Measurements from ENCODE around the gene GRIA4. TPM values are rescaled to one million over a fixed set of nuclear protein-coding genes. Genes with fewer than 3 reads are reported as not detected.
"Not testable (repeated sequence)": the region's sequence is repeated elsewhere in the genome, so short reads cannot be mapped to it uniquely, and the experiment has no call there.

The GRIA4 gene
- total RNA-seq, 2 experiments from 2014 or later, result not detected

DNA sequence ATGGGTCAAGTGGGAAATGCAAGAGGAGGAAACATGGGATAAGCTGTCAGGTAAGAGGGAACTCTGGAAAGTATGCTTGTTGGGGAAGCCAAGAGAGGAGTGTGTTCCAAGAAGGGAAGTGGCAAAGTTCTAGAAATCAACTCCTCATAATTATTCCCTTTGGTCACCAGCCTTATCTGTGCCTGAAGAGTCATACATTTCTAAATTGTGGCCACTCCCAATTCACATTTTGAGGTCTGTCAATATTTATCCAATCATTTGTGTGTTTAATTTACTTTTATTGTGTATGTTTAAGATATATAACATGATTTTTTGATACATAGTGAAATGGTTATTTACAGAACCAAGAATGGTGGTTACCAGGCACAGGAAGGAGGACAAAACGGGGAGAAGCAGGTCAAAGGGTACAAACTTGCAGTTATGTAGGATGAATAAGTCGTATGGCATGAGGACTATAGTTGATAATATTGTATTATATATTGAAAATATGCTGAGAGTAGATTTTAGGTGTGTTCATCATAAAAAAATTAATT, 131.7 kb downstream of the GRIA4 start:
- CTCF ChIA-PET, result no interaction called here
- DNase-seq, result no peak
- intact Hi-C loops (cut with micrococcal nuclease), result no loop called here
- POLR2A ChIA-PET, result no interaction called here
- Mint-ChIP-seq H3K9me3 (no peaks in the 10 kb centered on the region), H3K27ac (no peak overlapping the region), H3K4me1 (ENCODE audit: low read depth) (no peaks in the 10 kb centered on the region), H3K27me3 (no peaks in the 10 kb centered on the region), H3K36me3 (no peaks in the 10 kb centered on the region), H3K4me3 (no peak overlapping the region)

DNA sequence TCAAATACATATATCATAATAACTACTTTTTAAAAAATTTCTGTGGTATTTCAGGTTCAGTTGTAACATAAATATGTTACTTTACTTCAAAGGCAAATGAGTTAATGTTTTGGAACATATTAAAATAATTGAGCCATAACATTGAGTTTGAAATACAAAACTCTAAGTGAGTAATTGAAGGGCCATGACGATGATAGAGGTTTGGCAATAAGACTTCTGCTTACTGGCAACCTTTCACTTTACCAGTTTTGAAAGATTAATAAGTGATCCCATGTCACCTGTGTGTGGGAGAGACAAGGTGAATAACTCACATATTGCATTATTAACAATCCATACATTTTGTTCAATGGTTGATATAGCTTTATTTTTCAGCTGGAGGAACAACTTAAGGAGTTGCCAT, 144.4 kb downstream of the GRIA4 start:
- Mint-ChIP-seq H3K4me1 (ENCODE audit: low read depth) (no peaks in the 10 kb centered on the region), H3K36me3 (no peaks in the 10 kb centered on the region), H3K27ac (no peak overlapping the region), H3K27me3 (no peaks in the 10 kb centered on the region), H3K9me3 (no peaks in the 10 kb centered on the region), H3K4me3 (no peak overlapping the region)
- no peak for DNase-seq
- ChIA-PET CTCF (no interaction called here), POLR2A (no interaction called here)
- intact Hi-C loops (cut with micrococcal nuclease), result no loop called here

DNA sequence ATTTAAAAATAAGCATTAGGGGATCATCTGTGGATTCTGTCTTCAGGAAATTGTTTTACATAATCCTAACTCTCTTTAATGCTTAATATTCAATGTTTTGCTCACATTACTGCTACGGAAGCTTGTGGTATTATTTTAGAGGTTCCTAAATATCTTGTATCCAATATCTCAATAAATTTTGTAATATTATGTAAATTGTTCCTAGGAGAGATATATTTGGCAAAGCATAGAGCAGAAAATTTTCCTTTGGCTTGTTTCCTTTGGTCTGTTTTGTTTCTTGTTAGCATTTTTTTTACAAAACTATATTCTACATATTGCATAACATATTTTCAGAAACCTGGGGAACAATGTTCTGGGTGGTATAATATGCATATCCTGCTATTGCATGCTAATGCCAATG, 144.8 kb downstream of the GRIA4 start:
- H3K36me3 Mint-ChIP-seq, result no peaks in the 10 kb centered on the region
- no peak for DNase-seq
- CTCF ChIA-PET, result no interaction called here
- POLR2A ChIA-PET, result no interaction called here
- H3K27ac Mint-ChIP-seq, result no peak overlapping the region
- intact Hi-C loops (cut with micrococcal nuclease), result no loop called here
- no peaks in the 10 kb centered on the region for H3K27me3 Mint-ChIP-seq
- H3K4me3 Mint-ChIP-seq, result no peak overlapping the region
- H3K4me1 Mint-ChIP-seq (ENCODE audit: low read depth), result no peaks in the 10 kb centered on the region
- no peaks in the 10 kb centered on the region for H3K9me3 Mint-ChIP-seq

DNA sequence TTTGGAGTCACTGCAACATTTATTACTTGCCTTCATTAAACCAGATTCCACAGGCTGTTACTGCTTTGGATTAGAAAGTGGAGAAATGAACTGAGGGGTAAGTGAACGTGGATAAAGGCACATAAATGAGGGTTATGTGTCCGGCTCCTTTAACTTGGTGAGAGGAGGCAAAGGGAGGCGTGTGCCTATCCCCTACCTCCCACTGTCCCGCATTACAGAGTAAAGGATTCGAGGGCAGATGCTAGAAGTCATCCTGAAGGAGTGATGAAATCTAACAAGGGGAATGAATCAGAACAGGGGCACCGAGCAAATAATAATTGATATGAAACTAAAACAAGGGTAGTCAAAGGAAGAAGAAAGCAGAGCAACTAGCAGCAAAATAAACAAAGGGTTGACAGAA, 147.2 kb downstream of the GRIA4 start:
- H3K4me3 Mint-ChIP-seq, result no peak overlapping the region
- no peaks in the 10 kb centered on the region for H3K36me3 Mint-ChIP-seq
- no peak overlapping the region for H3K27ac Mint-ChIP-seq
- no peaks in the 10 kb centered on the region for H3K9me3 Mint-ChIP-seq
- no peaks in the 10 kb centered on the region for H3K4me1 Mint-ChIP-seq (ENCODE audit: low read depth)
- intact Hi-C loops (cut with micrococcal nuclease), result no loop called here
- no peak for DNase-seq
- POLR2A ChIA-PET, result no interaction called here
- H3K27me3 Mint-ChIP-seq, result no peaks in the 10 kb centered on the region
- CTCF ChIA-PET, result no interaction called here

DNA sequence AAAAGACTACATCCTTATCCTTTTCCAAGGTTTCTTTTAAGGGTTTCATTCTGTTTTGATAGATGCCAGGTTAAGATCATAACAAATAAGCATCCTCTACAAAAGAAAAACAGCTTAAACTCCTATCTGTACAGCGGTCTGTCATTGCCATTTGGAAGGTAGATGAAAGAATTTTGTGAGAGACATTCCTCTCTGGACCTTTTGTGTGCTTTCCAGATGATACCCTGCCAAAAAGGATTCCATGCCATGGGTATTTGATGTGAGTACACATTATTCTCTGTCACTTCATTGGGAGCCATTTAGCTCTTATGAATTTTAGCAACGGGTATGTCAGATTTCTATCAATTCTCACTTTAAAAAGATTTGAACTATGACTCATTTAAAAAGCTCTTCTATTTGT, 153.7 kb downstream of the GRIA4 start:
- no peaks in the 10 kb centered on the region for H3K4me1 Mint-ChIP-seq (ENCODE audit: low read depth)
- intact Hi-C loops (cut with micrococcal nuclease), result no loop called here
- CTCF ChIA-PET, result no interaction called here
- POLR2A ChIA-PET, result no interaction called here
- H3K4me3 Mint-ChIP-seq, result no peak overlapping the region
- H3K27ac Mint-ChIP-seq, result no peak overlapping the region
- H3K27me3 Mint-ChIP-seq, result peaks cover 4% of the 10 kb centered on the region
- H3K36me3 Mint-ChIP-seq, result no peaks in the 10 kb centered on the region
- no peak for DNase-seq
- no peaks in the 10 kb centered on the region for H3K9me3 Mint-ChIP-seq

DNA sequence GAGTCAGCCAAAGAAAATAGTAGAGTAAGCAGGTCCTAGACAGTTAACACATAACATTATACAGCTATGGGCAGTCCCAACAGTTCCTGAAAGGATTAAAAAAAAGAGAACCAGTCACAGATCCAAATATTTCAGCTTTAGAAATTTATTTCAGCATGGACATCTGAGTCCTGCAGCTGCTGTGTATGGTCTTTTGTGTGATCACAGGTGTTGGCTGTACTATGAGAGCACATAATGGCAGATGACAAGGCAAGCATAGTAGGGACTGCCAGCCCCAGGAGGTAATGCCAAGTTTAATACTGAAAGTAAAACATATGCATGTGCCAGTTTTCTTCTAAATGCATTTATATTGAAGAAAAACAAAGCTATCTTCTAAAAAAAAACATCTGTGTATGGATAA, 158.1 kb downstream of the GRIA4 start:
- Mint-ChIP-seq H3K4me3 (no peak overlapping the region), H3K4me1 (ENCODE audit: low read depth) (no peaks in the 10 kb centered on the region), H3K36me3 (no peaks in the 10 kb centered on the region), H3K9me3 (no peaks in the 10 kb centered on the region), H3K27me3 (peaks cover 9% of the 10 kb centered on the region), H3K27ac (no peak overlapping the region)
- no peak for DNase-seq
- intact Hi-C loops (cut with micrococcal nuclease), result no loop called here
- CTCF ChIA-PET, result no interaction called here
- POLR2A ChIA-PET, result no interaction called here

DNA sequence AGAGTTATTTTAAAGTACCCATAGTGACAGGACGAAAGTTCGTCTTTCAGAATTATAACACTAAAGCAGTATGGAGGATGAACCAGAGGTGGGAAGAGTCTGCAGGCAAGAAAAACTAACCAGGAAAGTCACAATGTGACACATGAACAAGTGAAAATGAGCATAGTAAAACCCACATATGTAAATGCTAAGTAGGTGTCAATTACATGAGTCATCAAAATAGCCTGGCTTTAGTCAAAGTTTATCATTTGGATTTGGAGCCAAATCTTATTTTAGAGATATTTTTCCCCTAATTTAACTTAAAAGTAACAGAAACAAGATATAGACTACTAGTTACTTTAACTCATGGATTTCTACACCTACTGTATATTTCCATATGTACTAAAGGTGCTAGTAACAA, 159.8 kb downstream of the GRIA4 start:
- no peak for DNase-seq
- Mint-ChIP-seq H3K9me3 (no peaks in the 10 kb centered on the region), H3K4me3 (no peak overlapping the region), H3K36me3 (no peaks in the 10 kb centered on the region), H3K27me3 (peaks cover 9% of the 10 kb centered on the region), H3K4me1 (ENCODE audit: low read depth) (no peaks in the 10 kb centered on the region), H3K27ac (no peak overlapping the region)
- intact Hi-C loops (cut with micrococcal nuclease), result no loop called here
- ChIA-PET POLR2A (no interaction called here), CTCF (no interaction called here)

DNA sequence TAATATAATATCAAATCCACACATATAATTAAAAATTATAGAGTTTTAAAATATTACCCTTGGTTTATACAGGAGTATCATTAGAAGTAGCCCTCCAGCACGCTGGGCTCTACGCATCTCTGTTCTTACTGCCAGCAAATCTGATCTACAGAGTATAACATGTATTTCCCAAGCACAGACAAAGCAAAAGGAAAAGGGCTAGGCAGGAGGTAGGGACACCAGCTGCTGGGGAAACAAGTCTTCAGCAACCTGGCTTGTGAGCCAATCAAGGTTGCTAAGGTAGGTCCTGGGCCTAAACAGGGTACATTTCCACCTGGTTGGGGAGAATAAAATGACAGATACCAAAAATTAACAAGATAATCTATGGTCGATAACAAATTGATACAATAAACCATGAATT, 163.6 kb downstream of the GRIA4 start:
- intact Hi-C loops (cut with micrococcal nuclease); H3K27ac Mint-ChIP-seq; H3K36me3 Mint-ChIP-seq; H3K4me1 Mint-ChIP-seq (ENCODE audit: low read depth); H3K27me3 Mint-ChIP-seq; CTCF ChIA-PET; H3K9me3 Mint-ChIP-seq; DNase-seq; POLR2A ChIA-PET; H3K4me3 Mint-ChIP-seq: not testable (repeated sequence)

DNA sequence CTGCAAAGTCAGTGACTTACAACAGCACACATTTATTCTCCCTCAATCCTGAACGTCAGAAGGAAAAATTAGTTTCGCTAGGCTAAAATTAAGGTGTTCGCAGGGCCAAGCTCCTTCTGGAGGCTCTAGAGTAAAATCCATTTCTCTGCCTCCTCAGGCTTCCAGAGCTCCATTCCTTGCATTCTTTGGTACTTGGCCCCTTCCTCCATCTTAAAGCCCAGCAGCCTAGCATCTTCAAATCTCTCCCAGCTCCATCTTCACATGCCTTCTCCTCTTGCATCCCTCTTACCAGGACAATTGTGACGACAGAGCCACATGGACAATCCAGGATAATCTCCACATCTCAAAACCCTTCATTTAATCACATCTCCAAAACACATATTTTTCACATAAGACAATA, 165.0 kb downstream of the GRIA4 start:
- Mint-ChIP-seq H3K27me3 (peaks cover 6% of the 10 kb centered on the region), H3K27ac (no peak overlapping the region), H3K4me1 (ENCODE audit: low read depth) (no peaks in the 10 kb centered on the region), H3K36me3 (no peaks in the 10 kb centered on the region), H3K4me3 (no peak overlapping the region), H3K9me3 (no peaks in the 10 kb centered on the region)
- intact Hi-C loops (cut with micrococcal nuclease), result no loop called here
- ChIA-PET POLR2A (no interaction called here), CTCF (interaction anchor here (0.8 kb wide), 1 partner anchor 198 kb away, joined by 3 read pairs; no protein-coding TSS in a partner anchor)
- DNase-seq, result no peak

DNA sequence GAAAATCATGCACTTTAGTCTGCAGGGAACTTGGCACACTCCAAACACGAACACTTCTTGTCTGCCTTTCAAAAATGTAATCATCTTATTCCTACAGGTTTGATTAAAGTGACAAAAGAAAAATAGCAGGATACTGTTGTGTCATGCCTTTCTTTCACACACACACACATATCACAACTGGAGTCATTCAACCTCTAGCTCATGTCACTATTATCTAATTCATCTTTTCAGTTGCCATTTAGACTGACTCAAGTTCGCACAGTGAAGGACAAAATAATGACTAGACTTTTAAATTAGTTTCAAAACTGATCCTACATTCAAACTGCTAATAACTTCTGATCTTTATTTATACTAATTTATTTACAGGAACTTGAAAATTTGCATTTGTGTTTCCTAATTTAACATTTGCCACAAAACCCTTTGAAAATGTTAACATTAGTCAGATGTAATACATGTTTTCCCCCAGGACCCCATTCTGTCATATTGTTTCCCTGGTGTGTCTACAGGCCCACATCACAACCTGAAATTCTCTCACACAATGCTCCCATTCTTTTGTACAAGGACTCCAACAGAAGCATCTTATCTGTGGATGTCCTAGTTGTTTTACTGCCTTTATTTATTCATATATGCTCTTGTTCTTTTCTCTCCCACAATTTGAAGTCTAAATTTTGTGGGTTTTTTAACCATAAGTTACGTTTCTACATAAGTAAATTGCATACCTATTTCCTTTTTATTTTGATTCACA, 171.1 kb downstream of the GRIA4 start:
- H3K36me3 Mint-ChIP-seq, result no peaks in the 10 kb centered on the region
- H3K27me3 Mint-ChIP-seq, result no peaks in the 10 kb centered on the region
- H3K9me3 Mint-ChIP-seq, result no peaks in the 10 kb centered on the region
- DNase-seq, result no peak
- no peak overlapping the region for H3K27ac Mint-ChIP-seq
- no peak overlapping the region for H3K4me3 Mint-ChIP-seq
- ChIA-PET CTCF (no interaction called here), POLR2A (no interaction called here)
- intact Hi-C loops (cut with micrococcal nuclease), result no loop called here
- no peaks in the 10 kb centered on the region for H3K4me1 Mint-ChIP-seq (ENCODE audit: low read depth)

DNA sequence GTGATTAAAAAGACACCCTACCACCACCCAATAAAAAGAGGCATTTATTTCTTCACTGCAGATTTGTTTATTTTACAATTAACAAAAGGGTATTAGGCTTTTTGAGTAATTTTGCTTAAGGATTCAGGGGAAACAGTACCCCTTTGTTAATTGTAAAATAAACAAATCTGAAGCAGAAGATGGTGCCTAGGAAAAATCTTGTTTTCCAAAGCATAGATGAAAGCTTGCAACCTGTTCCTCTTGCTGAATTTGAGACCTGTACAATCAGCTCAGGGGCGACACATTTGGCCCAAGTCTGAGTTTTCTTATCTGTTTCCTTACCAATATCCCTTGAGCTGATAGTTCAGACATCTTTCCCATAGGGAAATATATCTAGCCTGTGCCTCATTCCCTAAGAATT, 171.9 kb downstream of the GRIA4 start:
- no peaks in the 10 kb centered on the region for H3K9me3 Mint-ChIP-seq

DNA sequence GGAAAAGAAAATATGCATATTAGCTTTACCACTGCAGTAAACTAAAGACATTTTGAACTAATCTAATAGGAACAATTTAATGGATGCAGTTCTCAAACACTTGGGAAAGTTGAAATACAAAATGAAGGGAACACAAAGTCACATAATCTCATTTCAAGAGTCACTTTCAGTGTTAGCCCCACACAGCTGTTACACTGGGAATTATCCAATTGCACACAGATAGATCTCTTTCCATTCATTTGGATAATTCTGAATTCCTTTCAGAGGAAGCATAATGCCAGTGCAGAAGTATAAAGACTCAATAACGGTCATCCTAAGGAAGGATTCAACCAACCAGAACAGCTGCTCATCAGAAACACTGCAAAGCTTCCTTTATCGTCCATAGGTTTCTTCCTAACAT, 173.3 kb downstream of the GRIA4 start:
- H3K36me3 Mint-ChIP-seq, result no peaks in the 10 kb centered on the region

More for the DNA sequence above, 171.9 kb downstream of the GRIA4 start:
- no peaks in the 10 kb centered on the region for H3K36me3 Mint-ChIP-seq
- POLR2A ChIA-PET, result no interaction called here
- H3K4me3 Mint-ChIP-seq, result no peak overlapping the region
- CTCF ChIA-PET, result no interaction called here
- H3K27me3 Mint-ChIP-seq, result no peaks in the 10 kb centered on the region
- no peak for DNase-seq
- no peak overlapping the region for H3K27ac Mint-ChIP-seq
- no peaks in the 10 kb centered on the region for H3K4me1 Mint-ChIP-seq (ENCODE audit: low read depth)
- intact Hi-C loops (cut with micrococcal nuclease), result no loop called here

DNA sequence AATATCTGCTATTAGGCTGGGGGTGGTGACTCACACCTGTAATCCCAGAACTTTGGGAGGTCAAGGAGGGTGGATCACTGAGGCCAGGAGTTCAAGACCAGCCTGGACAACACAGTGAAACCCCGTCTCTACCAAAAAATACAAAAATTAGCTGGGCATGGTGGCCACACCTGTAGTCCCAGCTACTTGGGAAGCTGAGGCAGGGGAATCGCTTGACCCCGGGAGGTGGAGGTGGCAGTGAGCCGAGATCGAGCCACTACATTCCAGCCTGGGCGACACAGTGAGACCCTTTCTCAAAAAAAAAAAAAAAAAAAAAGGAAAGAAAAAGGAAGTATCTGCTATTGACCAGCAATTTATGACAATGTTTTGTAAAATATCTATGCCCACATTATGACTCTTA, 176.0 kb downstream of the GRIA4 start:
- H3K9me3 Mint-ChIP-seq; intact Hi-C loops (cut with micrococcal nuclease); DNase-seq; H3K27me3 Mint-ChIP-seq; POLR2A ChIA-PET; H3K27ac Mint-ChIP-seq; H3K4me3 Mint-ChIP-seq; H3K36me3 Mint-ChIP-seq; H3K4me1 Mint-ChIP-seq (ENCODE audit: low read depth); CTCF ChIA-PET: not testable (repeated sequence)

More for the DNA sequence above, 173.3 kb downstream of the GRIA4 start:
- H3K27me3 Mint-ChIP-seq, result no peaks in the 10 kb centered on the region
- H3K27ac Mint-ChIP-seq, result no peak overlapping the region
- DNase-seq, result no peak
- H3K9me3 Mint-ChIP-seq, result no peaks in the 10 kb centered on the region
- ChIA-PET POLR2A (no interaction called here), CTCF (no interaction called here)
- intact Hi-C loops (cut with micrococcal nuclease), result no loop called here
- no peak overlapping the region for H3K4me3 Mint-ChIP-seq
- H3K4me1 Mint-ChIP-seq (ENCODE audit: low read depth), result no peaks in the 10 kb centered on the region
